Natural killer cell treated with Interleukin-12 subunit alpha and Interleukin-12 subunit beta and Interleukin-15 and Interleukin-18, amount 100 ng/mL, for 72 hours (primary cell): Measurements from ENCODE around the gene TXK. TPM values are rescaled to one million over a fixed set of nuclear protein-coding genes. Genes with fewer than 3 reads are reported as not detected.

Source experiments
- ATAC-seq, 2 donors: fragments of 150-1000 bp; cut with Tn5 transposase in 1 of 2; sonication (Bioruptor Pico), chemical (Tn5 transposase) in 1 of 2; 2 replicates each; pipeline ENCODE4 v1.10.0; 2021
- DNase-seq: peaks from one replicate; pipeline ENCODE4 v3.0.0; 2022; ENCODE audit warnings: low spot score
- H3K27ac Mint-ChIP-seq, 2 donors: 1 replicate in 1 of 2; 2 replicates in 1 of 2; pipeline ENCODE4 v1.8.0; 2022; ENCODE audit warnings: mixed read lengths in 2 of 2, mild to moderate bottlenecking in 1 of 2, moderate library complexity in 1 of 2
- H3K27me3 Mint-ChIP-seq, 2 donors: 1 replicate in 1 of 2; 2 replicates in 1 of 2; pipeline ENCODE4 v1.8.0; 2022; ENCODE audit warnings: mixed read lengths in 2 of 2
- H3K36me3 Mint-ChIP-seq: one replicate; pipeline ENCODE4 v1.8.0; 2022; ENCODE audit warnings: mixed read lengths
- H3K4me1 Mint-ChIP-seq, 2 donors: 1 replicate in 1 of 2; 2 replicates in 1 of 2; pipeline ENCODE4 v1.8.0; 2022; ENCODE audit warnings: low read depth in 2 of 2, mixed read lengths in 2 of 2, mild to moderate bottlenecking in 1 of 2
- H3K4me3 Mint-ChIP-seq: one replicate; pipeline ENCODE4 v1.8.0; 2022; ENCODE audit warnings: mixed read lengths
- H3K9me3 Mint-ChIP-seq: 2 replicates; pipeline ENCODE4 v1.8.0; 2022; ENCODE audit warnings: mixed read lengths
- total RNA-seq, 2 donors: library from RNA; stranded (reverse); gene quantifications; one replicate each; pipeline ENCODE4 v1.2.3, GENCODE V29; 2022

TXK gene
- total RNA-seq, 2 donors from 2014 or later, result 26.1 to 60.2 TPM

DNA sequence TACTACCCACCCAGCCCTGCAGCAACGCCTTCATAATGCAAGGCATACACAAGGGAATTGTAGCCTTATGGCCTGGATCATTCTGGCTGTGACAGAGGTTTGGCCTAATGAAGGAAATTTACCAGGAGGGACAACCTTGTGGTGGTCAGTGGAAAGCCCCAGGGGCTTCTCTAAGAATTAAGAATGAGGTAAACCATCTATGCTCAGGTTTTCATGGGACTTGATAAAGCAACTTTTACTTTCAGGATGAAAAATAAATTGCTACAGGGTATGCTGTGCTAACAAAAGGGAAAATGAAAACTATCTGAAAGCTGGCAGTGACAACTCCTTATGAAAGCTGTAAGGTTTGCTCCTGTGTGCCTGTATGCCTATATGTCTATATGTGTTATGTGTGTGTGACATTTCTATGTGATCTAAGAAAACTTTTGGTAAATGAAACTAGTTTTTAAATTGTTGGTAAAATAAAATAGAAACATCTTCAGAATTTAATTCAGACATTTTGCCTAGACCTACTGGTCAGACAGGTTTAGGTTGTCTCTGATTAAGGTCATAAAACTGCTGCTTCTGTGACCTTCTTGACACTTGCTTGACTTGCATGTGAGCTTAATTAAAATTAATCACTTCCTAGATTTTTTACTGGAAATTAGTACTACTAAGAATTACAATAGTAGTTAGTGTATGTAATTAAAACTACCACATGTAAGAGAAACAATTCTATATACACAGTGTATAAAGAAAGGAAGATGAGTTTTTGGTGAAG lies 19.9 kb upstream of the TXK start:
- H3K27me3 Mint-ChIP-seq, result no peaks in the 10 kb centered on the region
- peaks cover 6 to 9% of the 10 kb centered on the region in 2 donors for H3K4me1 Mint-ChIP-seq
- H3K4me3 Mint-ChIP-seq, result no peak overlapping the region
- H3K27ac Mint-ChIP-seq, result peak overlapping the region in 1 of 2 donors; percentile 76
- H3K9me3 Mint-ChIP-seq, result no peaks in the 10 kb centered on the region
- H3K36me3 Mint-ChIP-seq, result peaks cover 17% of the 10 kb centered on the region
- peak; percentile 52 to 93 for ATAC-seq
- no peak for DNase-seq

DNA sequence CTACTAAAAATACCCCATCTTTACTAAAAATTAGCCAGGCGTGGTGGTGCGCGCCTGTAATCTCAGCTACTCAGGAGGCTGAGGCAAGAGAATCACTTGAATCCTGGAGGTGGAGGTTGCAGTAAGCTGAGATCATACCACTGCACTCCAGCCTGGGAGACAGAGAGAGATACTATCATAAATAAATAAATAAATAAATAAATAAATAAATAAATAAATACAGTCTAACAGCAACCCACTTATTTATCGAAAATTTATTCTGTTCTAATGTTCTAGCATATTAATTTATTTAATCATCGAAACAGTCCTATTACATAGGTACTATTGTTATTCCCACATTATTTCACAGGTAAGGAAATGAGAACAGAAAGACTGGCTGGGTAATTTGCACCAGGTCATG lies 18.2 kb upstream of the TXK start:
- H3K4me3 Mint-ChIP-seq, result no peak overlapping the region
- no peak overlapping the region for H3K27ac Mint-ChIP-seq

DNA sequence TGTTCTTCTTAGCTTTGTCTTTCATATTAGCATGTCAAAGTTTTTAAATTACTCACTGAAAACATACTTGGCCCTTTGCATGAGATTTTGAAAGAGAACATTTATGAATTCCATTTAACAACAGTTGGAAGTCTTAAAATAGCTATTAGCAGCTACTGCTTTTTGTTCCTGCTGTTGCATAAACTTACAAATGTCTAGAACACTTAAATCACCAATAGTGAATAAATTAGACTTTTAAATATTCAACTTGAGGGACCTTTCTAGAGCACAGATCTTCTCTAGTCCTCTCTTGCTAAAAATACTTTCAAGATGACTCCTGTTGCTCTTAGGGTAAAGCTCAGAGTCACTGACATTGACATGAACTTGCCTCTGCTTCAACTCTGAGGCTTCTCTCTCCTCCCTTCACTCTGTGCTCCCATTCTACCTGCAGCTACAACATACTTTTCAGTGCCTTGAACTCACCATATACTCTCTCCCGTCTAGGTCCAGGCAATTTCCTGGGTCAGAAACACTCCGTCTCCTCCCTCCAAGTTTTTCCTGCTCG lies 15.8 kb upstream of the TXK start:
- no peak for DNase-seq
- Mint-ChIP-seq H3K36me3 (peaks cover 9% of the 10 kb centered on the region), H3K27ac (peak overlapping the region in 1 of 2 donors; percentile 5), H3K9me3 (no peaks in the 10 kb centered on the region), H3K27me3 (no peaks in the 10 kb centered on the region), H3K4me3 (no peak overlapping the region), H3K4me1 (peaks cover 6 to 9% of the 10 kb centered on the region in 2 donors)
- no peak for ATAC-seq

More for the DNA sequence above, 18.2 kb upstream of the TXK start:
- ATAC-seq (no peak), DNase-seq (no peak)
- Mint-ChIP-seq H3K27me3 (no peaks in the 10 kb centered on the region), H3K4me1 (peaks cover 6 to 9% of the 10 kb centered on the region in 2 donors), H3K9me3 (no peaks in the 10 kb centered on the region), H3K36me3 (peaks cover 15% of the 10 kb centered on the region)

DNA sequence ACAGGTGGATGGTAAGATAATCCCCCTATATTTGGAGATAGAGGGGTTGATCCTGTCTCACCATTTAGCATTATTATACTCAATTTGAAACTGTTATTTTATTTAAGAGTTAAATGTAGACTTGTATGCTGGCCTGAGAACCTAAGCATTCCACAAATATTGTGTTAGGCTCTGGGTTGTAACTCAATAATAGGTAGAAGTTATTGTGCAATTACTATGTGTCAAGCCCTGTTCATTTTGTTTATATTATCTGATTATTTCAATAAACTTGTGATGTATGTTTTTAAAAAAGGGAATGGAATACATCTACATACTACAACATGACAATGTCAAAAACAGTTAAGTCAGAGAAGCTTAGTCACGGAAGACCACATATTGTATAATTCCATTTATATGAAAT lies 13.6 kb upstream of the TXK start:
- Mint-ChIP-seq H3K4me3 (no peak overlapping the region), H3K36me3 (no peaks in the 10 kb centered on the region), H3K27me3 (no peaks in the 10 kb centered on the region)

DNA sequence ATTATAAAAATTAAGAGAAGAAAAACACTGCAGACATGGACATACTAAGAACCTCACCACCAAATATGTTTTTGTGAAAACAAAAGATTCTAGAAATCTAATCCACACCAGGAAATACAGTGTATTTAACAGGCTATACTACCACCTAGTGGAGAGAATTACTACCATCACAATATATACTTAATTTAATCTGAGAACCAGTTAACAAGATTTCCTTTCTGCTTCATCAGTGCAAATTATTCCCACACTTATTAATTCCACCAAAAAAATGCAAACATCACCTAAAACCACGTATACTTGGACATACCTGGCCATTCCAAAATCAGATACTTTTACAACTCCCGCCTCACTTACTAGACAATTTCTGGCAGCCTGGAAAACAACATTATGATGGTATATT lies 7.0 kb upstream of the TXK start:
- no peak overlapping the region for H3K27ac Mint-ChIP-seq
- H3K9me3 Mint-ChIP-seq, result no peaks in the 10 kb centered on the region
- H3K4me1 Mint-ChIP-seq, result peaks cover 35 to 48% of the 10 kb centered on the region in 2 donors

More for the DNA sequence above, 13.6 kb upstream of the TXK start:
- no peak for ATAC-seq
- H3K27ac Mint-ChIP-seq, result no peak overlapping the region
- peaks cover 3 to 6% of the 10 kb centered on the region in 2 donors for H3K4me1 Mint-ChIP-seq
- DNase-seq, result no peak
- no peaks in the 10 kb centered on the region for H3K9me3 Mint-ChIP-seq

DNA sequence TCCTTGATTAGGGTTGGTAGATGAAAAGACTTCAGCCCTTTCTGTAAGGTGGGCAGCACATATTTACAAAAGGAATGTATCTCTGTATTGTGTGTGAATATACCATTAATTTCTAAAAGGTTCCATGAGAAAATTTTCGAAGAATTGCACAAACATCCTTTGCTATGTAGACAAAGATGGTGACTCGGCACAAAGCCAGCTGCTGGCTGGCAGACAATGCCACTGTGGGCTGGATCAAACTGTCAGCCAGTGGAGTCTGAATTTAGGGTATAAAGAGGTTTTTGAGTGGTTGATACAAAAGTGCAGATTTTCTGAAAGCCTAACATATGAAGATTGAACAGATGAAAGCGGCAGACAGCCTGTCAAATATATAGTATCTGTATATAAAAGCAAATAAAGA lies 5.6 kb upstream of the TXK start:
- H3K27me3 Mint-ChIP-seq, result no peaks in the 10 kb centered on the region
- H3K9me3 Mint-ChIP-seq, result no peaks in the 10 kb centered on the region
- peak overlapping the region; percentile 88 to 93 for H3K27ac Mint-ChIP-seq
- ATAC-seq (no peak), DNase-seq (no peak)
- H3K36me3 Mint-ChIP-seq, result no peaks in the 10 kb centered on the region
- H3K4me3 Mint-ChIP-seq, result no peak overlapping the region
- peaks cover 45 to 55% of the 10 kb centered on the region in 2 donors for H3K4me1 Mint-ChIP-seq

More for the DNA sequence above, 7.0 kb upstream of the TXK start:
- peak; percentile 74 to 77 for ATAC-seq
- H3K4me3 Mint-ChIP-seq, result no peak overlapping the region
- no peaks in the 10 kb centered on the region for H3K36me3 Mint-ChIP-seq
- no peak for DNase-seq
- no peaks in the 10 kb centered on the region for H3K27me3 Mint-ChIP-seq

DNA sequence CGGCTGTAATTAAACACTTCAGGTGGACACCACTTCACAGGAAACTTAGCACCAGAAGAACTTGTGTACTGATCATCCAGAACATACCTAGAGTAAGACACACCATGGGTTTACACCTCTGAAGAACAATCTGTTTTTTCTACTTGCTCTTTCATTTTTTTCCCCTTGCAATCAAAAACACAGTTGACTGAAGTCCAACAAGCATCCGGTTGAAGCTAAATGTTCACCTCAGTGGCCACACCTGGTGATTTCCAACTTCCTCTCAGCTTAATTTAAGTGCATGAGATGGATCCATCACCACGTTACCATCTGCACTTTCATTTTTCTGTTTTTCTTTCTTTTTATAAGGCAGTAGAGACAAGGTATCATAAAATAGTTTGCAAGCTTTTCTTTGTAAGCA lies 4.9 kb upstream of the TXK start:
- H3K4me1 Mint-ChIP-seq, result peaks cover 53 to 63% of the 10 kb centered on the region in 2 donors
- H3K36me3 Mint-ChIP-seq, result no peaks in the 10 kb centered on the region
- no peak for DNase-seq
- peak overlapping the region; percentile 68 for H3K4me3 Mint-ChIP-seq
- peak in 1 of 2 donors; percentile 41 for ATAC-seq
- H3K27ac Mint-ChIP-seq, result peak overlapping the region; percentile 88 to 93
- no peaks in the 10 kb centered on the region for H3K9me3 Mint-ChIP-seq
- no peaks in the 10 kb centered on the region for H3K27me3 Mint-ChIP-seq

DNA sequence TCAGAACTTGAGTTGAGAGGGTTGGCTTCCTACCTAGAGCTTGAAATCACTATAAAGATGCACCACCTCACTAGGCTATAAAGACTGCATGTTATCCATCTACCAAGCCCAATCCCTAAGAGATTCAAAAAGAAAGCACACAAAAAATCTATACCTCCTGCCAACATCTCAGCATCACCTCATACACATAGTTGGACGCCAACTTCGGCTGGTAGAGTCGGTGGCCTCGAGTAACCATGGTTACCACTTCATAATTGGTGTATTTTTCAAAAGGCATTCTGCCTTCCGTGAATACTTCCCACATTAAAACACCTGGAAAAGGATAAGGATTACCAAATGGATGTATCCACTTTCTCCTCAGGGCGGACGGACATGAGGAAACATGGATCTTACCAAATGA lies 4.5 kb upstream of the TXK start:
- Mint-ChIP-seq H3K27ac (peak overlapping the region; percentile 88 to 93), H3K4me1 (peaks cover 57 to 67% of the 10 kb centered on the region in 2 donors), H3K4me3 (peak overlapping the region; percentile 68), H3K27me3 (no peaks in the 10 kb centered on the region), H3K9me3 (no peaks in the 10 kb centered on the region), H3K36me3 (no peaks in the 10 kb centered on the region)
- ATAC-seq, result no peak
- no peak for DNase-seq

DNA sequence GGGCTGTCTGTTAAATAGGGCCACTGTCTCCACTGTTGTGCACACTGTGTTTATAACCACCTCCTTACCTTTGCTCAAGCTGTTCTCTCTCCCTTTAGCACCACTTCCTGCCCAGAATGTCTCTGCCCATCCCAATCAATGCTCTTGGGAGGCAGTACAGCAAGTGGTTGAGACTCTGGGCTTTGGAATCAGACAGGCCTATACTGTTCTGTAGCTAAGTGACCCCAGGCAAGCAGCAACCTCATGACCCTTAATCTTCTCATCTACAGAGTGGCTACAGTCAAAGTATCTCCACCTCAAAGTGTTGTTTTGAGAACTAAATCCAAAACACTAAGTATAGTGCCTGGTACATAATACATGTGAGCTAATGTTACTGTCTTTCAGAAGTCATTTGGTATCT lies 3.8 kb upstream of the TXK start:
- Mint-ChIP-seq H3K4me3 (peak overlapping the region; percentile 68), H3K27ac (peak overlapping the region; percentile 88 to 93), H3K27me3 (no peaks in the 10 kb centered on the region), H3K36me3 (no peaks in the 10 kb centered on the region), H3K9me3 (no peaks in the 10 kb centered on the region), H3K4me1 (peaks cover 59 to 70% of the 10 kb centered on the region in 2 donors)
- ATAC-seq (peak; percentile 25 to 42), DNase-seq (no peak)

DNA sequence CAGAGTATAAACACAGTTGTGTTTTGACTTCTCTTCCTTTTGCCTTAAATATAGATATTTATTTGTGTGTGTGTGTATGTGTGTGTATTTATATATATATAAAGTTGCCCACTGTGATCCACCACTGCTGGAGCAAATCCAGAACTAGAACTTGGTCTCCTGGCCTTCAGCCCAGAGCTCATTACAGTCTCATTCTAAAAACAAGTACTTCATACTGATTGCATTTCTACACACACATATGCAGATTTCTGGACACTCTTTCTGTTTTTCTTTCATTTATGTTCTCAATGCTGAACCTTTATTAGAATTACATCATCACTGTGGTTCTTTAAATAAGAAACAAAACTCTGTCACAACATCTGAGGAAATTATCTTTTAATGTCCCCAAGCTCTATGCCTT lies 381 bp downstream of the TXK start:
- no peaks in the 10 kb centered on the region for H3K27me3 Mint-ChIP-seq
- H3K4me3 Mint-ChIP-seq, result peak overlapping the region; percentile 91
- H3K36me3 Mint-ChIP-seq, result no peaks in the 10 kb centered on the region
- H3K9me3 Mint-ChIP-seq, result no peaks in the 10 kb centered on the region
- peaks cover 80% of the 10 kb centered on the region in 2 donors for H3K4me1 Mint-ChIP-seq
- DNase-seq (no peak), ATAC-seq (peak in 1 of 2 donors; percentile 52)
- peak overlapping the region; percentile 93 to 94 for H3K27ac Mint-ChIP-seq

DNA sequence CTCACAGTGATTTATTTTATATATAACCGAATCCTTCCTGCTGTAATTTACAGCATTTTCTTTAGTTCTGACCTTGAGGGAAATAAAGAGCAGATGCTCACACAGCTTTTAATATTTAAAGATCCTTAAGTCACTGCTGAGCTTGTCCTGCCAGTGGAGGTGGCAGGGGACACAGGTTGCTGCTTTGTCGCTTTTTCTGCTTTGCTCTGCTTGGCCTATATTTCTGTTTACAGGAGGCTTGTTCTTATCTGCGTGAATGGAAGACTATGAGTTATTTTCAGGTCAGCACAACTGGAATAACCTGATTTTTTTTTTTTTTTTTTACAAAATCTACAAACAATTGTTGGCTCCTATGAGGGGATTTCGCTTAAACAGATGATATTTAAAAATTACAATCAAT lies 2.3 kb downstream of the TXK start:
- Mint-ChIP-seq H3K27me3 (no peaks in the 10 kb centered on the region), H3K9me3 (no peaks in the 10 kb centered on the region), H3K36me3 (no peaks in the 10 kb centered on the region), H3K4me1 (peaks cover 81 to 83% of the 10 kb centered on the region in 2 donors), H3K27ac (peak overlapping the region; percentile 93 to 94), H3K4me3 (peak overlapping the region; percentile 91)
- ATAC-seq (no peak), DNase-seq (no peak)

DNA sequence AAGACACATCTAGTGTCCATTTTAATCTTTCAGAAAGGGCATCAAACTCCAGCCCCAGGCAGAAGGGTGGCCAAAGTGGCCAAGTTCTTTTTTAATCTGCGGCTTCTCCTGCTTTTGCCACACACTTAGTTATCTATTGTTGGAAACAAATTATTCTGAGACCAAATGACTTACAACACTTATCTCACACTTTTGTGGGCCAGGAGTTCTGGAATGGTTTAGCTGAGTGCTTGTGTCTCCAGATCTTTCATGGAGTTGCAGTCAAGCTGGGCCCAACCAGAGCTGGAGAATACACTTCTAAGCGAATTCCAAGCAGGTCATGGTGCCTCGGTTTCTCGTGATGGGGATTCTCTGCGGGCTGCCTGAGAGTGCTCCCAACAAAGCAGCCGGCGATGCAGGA lies 4.0 kb downstream of the TXK start:
- ATAC-seq, result no peak
- H3K36me3 Mint-ChIP-seq, result no peaks in the 10 kb centered on the region

DNA sequence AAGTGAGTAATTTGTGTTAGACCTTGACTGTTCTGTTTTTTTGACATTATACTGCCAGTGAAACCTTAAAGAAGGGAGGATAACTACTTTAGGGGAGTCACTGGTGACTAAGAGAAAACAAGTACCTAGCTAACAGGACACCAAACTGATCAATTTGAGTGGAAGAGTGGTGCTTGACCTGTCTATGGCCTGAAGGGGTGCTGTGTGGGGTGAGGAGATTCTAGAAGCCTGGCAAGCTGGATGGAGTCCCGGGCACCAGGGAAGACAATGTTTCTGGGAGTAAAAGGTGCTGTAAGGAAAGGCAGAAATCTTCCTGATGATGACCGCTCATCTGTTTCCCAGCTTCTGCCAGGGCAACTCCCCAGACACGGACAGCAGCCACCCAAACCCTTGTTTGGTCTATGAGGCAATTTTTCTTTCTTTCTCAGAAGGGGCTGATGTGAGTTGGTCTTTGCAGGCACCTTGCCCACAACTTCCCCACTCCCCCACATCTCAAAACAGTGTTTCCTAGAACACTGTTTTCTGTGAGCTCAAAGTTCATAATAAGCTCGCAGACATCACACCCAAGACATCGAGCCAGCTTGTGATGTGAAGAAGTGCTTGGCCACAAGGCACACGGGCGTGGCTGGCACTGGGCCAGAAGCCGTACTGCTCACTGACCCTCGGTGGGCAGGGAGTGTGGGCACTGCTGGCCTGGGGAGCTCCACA lies 4.6 kb downstream of the TXK start:
- H3K36me3 Mint-ChIP-seq, result no peaks in the 10 kb centered on the region
- peak overlapping the region; percentile 93 to 94 for H3K27ac Mint-ChIP-seq
- H3K27me3 Mint-ChIP-seq, result no peaks in the 10 kb centered on the region
- DNase-seq (peak; percentile 85), ATAC-seq (peak; percentile 80 to 86)
- peaks cover 79 to 87% of the 10 kb centered on the region in 2 donors for H3K4me1 Mint-ChIP-seq
- no peaks in the 10 kb centered on the region for H3K9me3 Mint-ChIP-seq
- peak overlapping the region; percentile 91 for H3K4me3 Mint-ChIP-seq

More for the DNA sequence above, 4.0 kb downstream of the TXK start:
- no peaks in the 10 kb centered on the region for H3K27me3 Mint-ChIP-seq
- H3K4me3 Mint-ChIP-seq, result peak overlapping the region; percentile 91
- H3K27ac Mint-ChIP-seq, result peak overlapping the region; percentile 93 to 94
- no peak for DNase-seq
- H3K4me1 Mint-ChIP-seq, result peaks cover 81 to 87% of the 10 kb centered on the region in 2 donors
- no peaks in the 10 kb centered on the region for H3K9me3 Mint-ChIP-seq
